ENCODE results near the gene APOBEC3H. TPM values are rescaled to one million over a fixed set of nuclear protein-coding genes. Genes with fewer than 3 reads are reported as not detected.

APOBEC3H gene
- total RNA-seq, 1 donor: not detected

DNA sequence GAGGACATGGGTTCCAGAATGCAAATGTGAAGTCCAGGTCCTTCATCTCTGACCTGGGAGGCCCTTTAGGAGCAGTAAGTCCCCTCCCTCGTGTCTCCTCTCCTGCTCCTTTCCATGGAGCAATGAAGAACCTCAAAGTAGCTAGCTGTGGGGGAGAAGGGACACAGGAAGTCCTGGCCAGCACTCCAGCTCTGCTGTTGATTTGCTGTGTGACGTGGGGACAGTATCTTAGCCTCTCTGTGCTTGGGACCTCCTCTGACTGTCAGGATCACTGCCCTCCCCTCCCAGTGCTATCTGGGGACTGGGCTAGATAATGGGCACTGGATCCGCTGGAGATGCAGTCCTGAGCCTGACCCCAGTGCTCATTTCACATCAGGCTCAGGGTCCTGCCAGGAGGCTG, 1.1 kb upstream of the APOBEC3H start:
- TF ChIP-seq, protein P1, sequence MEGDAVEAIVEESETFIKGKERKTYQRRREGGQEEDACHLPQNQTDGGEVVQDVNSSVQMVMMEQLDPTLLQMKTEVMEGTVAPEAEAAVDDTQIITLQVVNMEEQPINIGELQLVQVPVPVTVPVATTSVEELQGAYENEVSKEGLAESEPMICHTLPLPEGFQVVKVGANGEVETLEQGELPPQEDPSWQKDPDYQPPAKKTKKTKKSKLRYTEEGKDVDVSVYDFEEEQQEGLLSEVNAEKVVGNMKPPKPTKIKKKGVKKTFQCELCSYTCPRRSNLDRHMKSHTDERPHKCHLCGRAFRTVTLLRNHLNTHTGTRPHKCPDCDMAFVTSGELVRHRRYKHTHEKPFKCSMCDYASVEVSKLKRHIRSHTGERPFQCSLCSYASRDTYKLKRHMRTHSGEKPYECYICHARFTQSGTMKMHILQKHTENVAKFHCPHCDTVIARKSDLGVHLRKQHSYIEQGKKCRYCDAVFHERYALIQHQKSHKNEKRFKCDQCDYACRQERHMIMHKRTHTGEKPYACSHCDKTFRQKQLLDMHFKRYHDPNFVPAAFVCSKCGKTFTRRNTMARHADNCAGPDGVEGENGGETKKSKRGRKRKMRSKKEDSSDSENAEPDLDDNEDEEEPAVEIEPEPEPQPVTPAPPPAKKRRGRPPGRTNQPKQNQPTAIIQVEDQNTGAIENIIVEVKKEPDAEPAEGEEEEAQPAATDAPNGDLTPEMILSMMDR (IDR thresholded peaks at IDR 0.05; ENCODE audit: insufficient read depth, low read depth, low read length): no peak
- no peak for DNase-seq (ENCODE audit: low read depth)
- no peak overlapping the region for H3K4me3 ChIP-seq (ENCODE audit: low read depth, low read length)

DNA sequence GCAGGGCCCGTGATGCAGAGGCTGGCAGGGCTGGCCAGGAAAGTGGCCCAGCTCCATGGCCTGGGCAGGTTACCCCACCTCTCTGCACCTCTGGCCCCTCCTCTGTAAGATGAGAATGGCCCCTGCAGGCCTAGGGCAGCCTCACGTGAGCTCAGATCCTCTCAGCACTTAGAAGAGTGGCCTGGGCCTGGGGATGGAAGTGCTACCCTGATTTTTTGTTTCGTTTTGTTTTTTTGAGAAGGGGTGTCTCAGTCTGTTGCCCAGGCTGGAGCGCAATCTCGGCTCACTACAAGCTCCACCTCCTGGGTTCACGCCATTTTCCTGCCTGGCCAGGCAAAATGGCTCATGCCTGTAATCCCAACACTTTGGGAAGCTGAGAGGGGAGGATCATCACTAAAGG, 982 bp downstream of the APOBEC3H start:
- TF ChIP-seq, protein P1 (IDR thresholded peaks at IDR 0.05; ENCODE audit: insufficient read depth, low read depth, low read length): no peak
- DNase-seq (ENCODE audit: low read depth): no peak

DNA sequence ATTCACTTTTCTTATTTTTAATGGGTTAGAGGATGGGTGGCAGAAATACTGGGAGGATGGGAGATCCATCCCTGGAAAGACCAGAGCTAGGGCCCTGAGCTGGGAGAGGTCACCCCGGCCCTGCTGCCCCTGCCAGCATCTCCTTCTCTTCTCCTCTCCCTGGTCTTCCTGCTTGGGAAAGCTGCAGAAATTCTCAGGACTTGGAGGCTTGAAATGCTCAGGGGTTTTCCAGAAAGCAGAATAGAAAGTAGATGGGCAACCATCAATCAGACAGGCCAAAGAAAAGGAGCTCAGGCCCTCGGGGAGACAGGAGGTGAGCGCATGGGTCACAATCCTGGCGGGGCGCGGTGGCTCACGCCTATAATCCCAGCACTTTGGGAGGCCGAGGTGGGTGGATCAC, 1.5 kb downstream of the APOBEC3H start:
- TF ChIP-seq, protein P1 (IDR thresholded peaks at IDR 0.05; ENCODE audit: insufficient read depth, low read depth, low read length): no peak
- DNase-seq (ENCODE audit: low read depth): no peak
- no peak overlapping the region for H3K4me3 ChIP-seq (ENCODE audit: low read depth, low read length)

More for the DNA sequence above, 982 bp downstream of the APOBEC3H start:
- H3K4me3 ChIP-seq (ENCODE audit: low read depth, low read length): no peak overlapping the region

DNA sequence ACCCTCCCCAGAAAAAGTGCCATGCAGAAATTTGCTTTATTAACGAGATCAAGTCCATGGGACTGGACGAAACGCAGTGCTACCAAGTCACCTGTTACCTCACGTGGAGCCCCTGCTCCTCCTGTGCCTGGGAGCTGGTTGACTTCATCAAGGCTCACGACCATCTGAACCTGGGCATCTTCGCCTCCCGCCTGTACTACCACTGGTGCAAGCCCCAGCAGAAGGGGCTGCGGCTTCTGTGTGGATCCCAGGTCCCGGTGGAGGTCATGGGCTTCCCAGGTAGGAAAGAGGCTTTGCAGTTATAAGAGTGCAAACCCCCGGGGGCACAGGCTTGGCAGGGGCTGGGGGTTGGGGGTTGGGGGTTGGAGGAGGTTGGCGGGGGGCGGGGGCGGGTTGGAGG, 4.2 kb downstream of the APOBEC3H start:
- DNase-seq (ENCODE audit: low read depth): no peak
- TF ChIP-seq, protein P1 (IDR thresholded peaks at IDR 0.05; ENCODE audit: insufficient read depth, low read depth, low read length): no peak
- no peak overlapping the region for H3K4me3 ChIP-seq (ENCODE audit: low read depth, low read length)

DNA sequence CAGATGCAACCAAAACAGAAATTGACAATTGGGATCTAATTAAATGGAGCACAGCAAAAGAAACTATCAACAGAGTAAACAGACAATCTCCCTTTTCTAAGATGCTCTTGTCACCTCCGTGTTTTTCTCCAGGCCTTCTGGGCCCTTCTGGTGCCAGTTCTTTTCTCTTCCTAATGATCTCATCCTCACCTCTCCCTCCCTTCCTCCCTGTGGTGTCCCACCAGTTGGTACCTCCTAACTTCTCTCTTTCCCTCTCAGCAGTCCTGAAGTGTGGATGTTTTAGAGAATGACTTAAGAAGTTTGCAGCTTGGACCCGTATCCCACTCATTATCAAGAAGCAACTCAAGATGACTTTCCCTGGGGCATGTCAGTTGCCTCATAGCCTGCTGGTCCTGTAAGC, 6.4 kb downstream of the APOBEC3H start:
- no peak for DNase-seq (ENCODE audit: low read depth)
- no peak overlapping the region for H3K4me3 ChIP-seq (ENCODE audit: low read depth, low read length)
- TF ChIP-seq, protein P1 (IDR thresholded peaks at IDR 0.05; ENCODE audit: insufficient read depth, low read depth, low read length): no peak

DNA sequence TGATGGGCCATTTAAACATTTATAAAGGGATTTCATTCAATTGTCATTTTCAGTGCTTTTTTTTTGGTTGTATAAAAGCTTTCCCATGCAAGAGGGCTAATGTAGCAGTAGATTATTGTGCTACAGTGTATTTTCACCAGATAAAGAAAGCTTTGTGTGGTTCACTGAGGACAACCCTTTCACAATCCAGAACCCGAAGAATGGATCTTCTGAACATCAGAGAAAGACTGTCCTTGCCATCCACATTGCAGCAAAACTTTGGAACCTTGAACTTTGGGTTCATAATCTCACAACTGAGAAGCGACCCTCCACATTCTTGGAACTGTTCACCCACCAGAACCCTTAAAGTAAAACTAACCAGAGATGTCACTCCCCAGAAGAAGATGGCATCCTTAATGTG, 9.3 kb downstream of the APOBEC3H start:
- TF ChIP-seq, protein P1 (IDR thresholded peaks at IDR 0.05; ENCODE audit: insufficient read depth, low read depth, low read length): no peak
- no peak for DNase-seq (ENCODE audit: low read depth)
- H3K4me3 ChIP-seq (ENCODE audit: low read depth, low read length): no peak overlapping the region

DNA sequence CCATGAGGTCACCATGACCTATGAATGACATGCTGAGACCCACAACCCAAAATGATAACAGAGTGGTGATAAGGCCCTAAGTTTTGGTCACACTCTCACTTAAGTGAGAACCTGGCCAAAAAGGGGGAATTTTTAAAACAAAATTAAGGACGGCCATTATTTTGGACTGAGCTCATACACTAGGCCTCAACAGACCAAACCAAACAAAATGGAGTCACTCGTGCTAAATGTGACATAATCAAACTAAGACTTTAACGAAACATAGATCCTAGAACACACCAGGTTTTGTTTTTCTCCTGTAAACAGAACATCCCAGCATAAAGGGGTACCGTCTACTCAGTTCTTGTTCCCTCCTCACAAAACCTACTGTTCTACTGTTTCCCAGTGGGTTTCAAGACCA, 11.4 kb downstream of the APOBEC3H start:
- DNase-seq (ENCODE audit: low read depth): no peak
- H3K4me3 ChIP-seq (ENCODE audit: low read depth, low read length): no peak overlapping the region
- TF ChIP-seq, protein P1 (IDR thresholded peaks at IDR 0.05; ENCODE audit: insufficient read depth, low read depth, low read length): no peak
